Mesothelial cell of epicardium (in vitro differentiated cells): ENCODE data around the gene PAK4. TPM values are rescaled to one million over a fixed set of nuclear protein-coding genes. Genes with fewer than 3 reads are reported as not detected.

ENCODE experiments used
- DNase-seq, 2 experiments: peaks; one replicate each; pipeline ENCODE4 v3.0.0; 2021; ENCODE audit warnings: low spot score in 2 of 2; ENCODE audit not compliant: unreplicated experiment in 2 of 2
- H3K27ac Mint-ChIP-seq: 2 replicates; pipeline ENCODE4 v1.8.0; 2021; ENCODE audit warnings: mixed read lengths
- H3K27me3 Mint-ChIP-seq: 2 replicates; pipeline ENCODE4 v1.8.0; 2021; ENCODE audit warnings: low read depth, mixed read lengths
- H3K36me3 Mint-ChIP-seq: 2 replicates; pipeline ENCODE4 v1.8.0; 2021; ENCODE audit warnings: mixed read lengths
- H3K4me1 Mint-ChIP-seq: 2 replicates; pipeline ENCODE4 v1.8.0; 2021; ENCODE audit warnings: mixed read lengths
- H3K4me3 Mint-ChIP-seq: 2 replicates; pipeline ENCODE4 v1.8.0; 2021; ENCODE audit warnings: mild to moderate bottlenecking, moderate library complexity, mixed read lengths
- H3K9me3 Mint-ChIP-seq: 2 replicates; pipeline ENCODE4 v1.8.0; 2021; ENCODE audit warnings: mixed read lengths
- total RNA-seq: library from RNA; stranded (reverse); gene quantifications from 3 replicates; pipeline ENCODE4 v1.2.1, GENCODE V29; 2021
- TF ChIP-seq, protein P1 (sequence below): fragments of 200-600 bp; sonication (generic); IDR thresholded peaks from one replicate; pipeline ENCODE4 v1.5.0; 2021; ENCODE audit warnings: antibody characterized with exemption; ENCODE audit not compliant: unreplicated experiment

PAK4 gene
- total RNA-seq, 1 donor from 2014 or later: 102 TPM

DNA sequence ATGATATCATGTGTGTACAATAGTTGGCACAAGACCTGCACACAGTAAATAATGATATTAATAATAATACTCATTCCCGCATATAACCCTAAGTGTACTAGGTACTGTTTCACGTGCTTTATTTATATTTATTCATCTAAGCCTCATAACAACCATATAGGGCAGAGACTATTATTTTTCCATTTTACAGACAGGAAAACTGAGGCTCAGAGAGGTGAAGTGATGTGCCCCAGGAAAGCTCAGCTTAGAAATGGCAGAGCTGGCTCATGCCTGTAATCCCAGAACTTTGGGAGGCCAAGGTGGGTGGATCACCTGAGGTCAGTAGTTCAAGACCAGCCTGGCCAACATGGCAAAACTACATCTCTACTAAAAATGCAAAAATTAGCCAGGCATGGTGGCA lies 27.9 kb upstream of the PAK4 start:
- no peak overlapping the region for H3K27ac Mint-ChIP-seq
- no peaks in the 10 kb centered on the region for H3K4me1 Mint-ChIP-seq
- TF ChIP-seq, protein P1, sequence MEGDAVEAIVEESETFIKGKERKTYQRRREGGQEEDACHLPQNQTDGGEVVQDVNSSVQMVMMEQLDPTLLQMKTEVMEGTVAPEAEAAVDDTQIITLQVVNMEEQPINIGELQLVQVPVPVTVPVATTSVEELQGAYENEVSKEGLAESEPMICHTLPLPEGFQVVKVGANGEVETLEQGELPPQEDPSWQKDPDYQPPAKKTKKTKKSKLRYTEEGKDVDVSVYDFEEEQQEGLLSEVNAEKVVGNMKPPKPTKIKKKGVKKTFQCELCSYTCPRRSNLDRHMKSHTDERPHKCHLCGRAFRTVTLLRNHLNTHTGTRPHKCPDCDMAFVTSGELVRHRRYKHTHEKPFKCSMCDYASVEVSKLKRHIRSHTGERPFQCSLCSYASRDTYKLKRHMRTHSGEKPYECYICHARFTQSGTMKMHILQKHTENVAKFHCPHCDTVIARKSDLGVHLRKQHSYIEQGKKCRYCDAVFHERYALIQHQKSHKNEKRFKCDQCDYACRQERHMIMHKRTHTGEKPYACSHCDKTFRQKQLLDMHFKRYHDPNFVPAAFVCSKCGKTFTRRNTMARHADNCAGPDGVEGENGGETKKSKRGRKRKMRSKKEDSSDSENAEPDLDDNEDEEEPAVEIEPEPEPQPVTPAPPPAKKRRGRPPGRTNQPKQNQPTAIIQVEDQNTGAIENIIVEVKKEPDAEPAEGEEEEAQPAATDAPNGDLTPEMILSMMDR: no peak
- H3K4me3 Mint-ChIP-seq: no peak overlapping the region
- peaks cover 44% of the 10 kb centered on the region for H3K27me3 Mint-ChIP-seq
- no peaks in the 10 kb centered on the region for H3K36me3 Mint-ChIP-seq
- H3K9me3 Mint-ChIP-seq: no peaks in the 10 kb centered on the region
- DNase-seq: no peak

DNA sequence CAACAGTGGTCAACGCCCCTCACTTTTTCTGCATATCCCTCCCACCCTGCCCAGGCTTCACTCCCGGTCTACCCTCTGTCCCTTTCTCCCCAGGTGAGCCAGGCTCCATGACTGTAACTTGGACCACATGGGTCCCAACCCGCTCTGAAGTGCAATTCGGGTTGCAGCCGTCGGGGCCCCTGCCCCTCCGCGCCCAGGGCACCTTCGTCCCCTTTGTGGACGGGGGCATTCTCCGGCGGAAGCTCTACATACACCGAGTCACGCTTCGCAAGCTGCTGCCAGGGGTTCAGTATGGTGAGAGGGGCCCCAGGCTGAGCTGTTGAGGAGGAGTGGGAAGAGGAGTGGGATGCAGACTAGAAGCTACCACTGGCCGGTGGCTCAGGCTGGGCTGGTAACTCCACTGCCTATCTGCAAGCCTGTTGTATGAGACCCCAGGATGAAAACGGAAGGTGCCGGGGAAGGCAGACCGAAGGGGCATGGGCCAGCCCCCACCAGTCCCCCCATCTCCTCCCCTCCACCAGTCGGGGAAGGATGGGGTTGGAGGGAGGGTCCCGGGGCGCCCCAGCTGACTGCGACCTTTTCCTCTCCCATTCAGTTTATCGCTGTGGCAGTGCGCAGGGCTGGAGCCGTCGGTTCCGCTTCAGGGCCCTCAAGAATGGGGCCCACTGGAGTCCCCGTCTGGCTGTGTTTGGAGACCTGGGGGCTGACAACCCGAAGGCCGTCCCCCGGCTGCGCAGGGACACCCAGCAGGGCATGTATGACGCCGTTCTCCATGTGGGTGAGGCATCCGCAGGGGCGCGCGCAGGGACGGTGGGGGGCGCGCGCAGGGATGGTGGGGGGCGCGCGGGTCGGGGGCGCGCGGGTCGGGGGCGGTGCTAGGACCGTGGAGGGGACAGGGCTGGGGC lies 27.0 kb upstream of the PAK4 start:
- H3K4me3 Mint-ChIP-seq: no peak overlapping the region
- H3K9me3 Mint-ChIP-seq: no peaks in the 10 kb centered on the region
- TF ChIP-seq, protein P1: no peak
- no peak overlapping the region for H3K27ac Mint-ChIP-seq
- DNase-seq: no peak
- peaks cover 37% of the 10 kb centered on the region for H3K27me3 Mint-ChIP-seq
- H3K36me3 Mint-ChIP-seq: no peaks in the 10 kb centered on the region
- H3K4me1 Mint-ChIP-seq: no peaks in the 10 kb centered on the region

DNA sequence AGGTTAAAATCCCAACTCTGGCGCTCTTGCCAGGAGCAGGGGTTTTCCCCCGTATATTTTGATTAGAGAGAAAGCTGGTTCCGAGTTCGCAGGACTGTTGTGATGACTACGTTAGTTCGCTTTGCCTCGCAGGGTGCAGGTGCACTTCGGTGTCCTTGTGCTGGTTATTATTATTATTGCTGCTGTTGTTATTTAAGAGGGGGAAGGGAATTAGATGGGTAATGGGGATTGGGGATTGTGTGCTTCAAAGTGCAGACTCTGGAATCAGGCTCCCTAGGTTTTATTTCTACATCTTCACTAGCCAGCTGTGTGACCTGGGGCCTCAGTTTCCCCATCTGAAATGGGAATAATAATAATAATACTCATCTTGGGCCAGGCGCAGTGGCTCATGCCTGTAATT lies 26.2 kb upstream of the PAK4 start:
- no peak for DNase-seq
- no peaks in the 10 kb centered on the region for H3K4me1 Mint-ChIP-seq
- H3K4me3 Mint-ChIP-seq: no peak overlapping the region
- no peak overlapping the region for H3K27ac Mint-ChIP-seq
- H3K36me3 Mint-ChIP-seq: no peaks in the 10 kb centered on the region
- TF ChIP-seq, protein P1: no peak
- H3K27me3 Mint-ChIP-seq: peaks cover 31% of the 10 kb centered on the region
- no peaks in the 10 kb centered on the region for H3K9me3 Mint-ChIP-seq

DNA sequence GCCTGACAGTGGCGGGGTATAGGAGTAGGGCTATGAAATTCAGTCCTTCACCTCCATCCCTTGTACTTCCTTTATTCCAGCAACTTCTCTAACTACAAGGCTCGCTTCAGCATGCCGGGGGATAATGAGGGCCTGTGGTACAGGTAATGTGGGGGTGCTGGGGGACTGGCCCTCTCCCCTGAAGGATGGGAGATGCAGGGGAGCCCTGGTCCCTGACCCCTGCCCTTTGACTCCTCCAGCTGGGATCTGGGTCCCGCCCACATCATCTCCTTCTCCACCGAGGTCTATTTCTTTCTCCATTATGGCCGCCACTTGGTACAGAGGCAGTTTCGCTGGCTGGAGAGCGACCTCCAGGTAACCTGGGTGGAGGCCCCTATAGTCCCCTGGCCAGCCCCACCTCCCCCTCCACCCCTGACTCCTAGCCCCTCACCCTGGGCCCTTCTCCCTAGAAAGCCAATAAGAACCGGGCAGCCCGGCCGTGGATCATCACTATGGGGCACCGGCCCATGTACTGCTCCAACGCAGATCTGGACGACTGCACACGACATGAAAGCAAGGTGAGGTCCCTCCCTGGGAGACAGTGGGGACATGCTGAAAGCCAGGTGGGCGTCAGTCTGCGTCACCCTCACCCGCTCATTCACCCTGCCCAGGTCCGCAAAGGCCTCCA lies 25.0 kb upstream of the PAK4 start:
- TF ChIP-seq, protein P1: no peak
- H3K27me3 Mint-ChIP-seq: peaks cover 21% of the 10 kb centered on the region
- no peak overlapping the region for H3K4me3 Mint-ChIP-seq
- H3K27ac Mint-ChIP-seq: no peak overlapping the region
- H3K4me1 Mint-ChIP-seq: peaks cover 2% of the 10 kb centered on the region
- H3K9me3 Mint-ChIP-seq: no peaks in the 10 kb centered on the region
- no peaks in the 10 kb centered on the region for H3K36me3 Mint-ChIP-seq
- DNase-seq: no peak

DNA sequence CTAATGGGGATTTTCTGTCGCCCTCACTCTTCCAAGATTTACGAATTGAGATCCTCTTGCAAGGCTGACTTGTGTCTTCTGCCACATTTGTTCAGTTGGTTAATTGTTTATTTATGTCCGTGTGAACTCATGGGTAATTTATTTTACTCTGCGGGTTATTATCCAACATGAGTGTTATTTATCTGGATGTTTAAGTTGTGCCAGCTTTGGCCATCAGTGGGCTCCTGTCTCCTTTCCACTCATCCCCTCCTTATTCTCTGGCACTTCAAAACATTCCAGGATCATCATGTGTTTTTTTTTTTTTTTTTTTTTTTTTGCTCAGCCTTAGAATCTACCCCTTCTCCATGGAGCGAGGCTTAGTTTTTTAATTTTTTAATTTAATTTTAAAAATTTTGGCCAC lies 22.4 kb upstream of the PAK4 start:
- TF ChIP-seq, protein P1: no peak
- Mint-ChIP-seq H3K4me3 (no peak overlapping the region), H3K27ac (no peak overlapping the region), H3K27me3 (peaks cover 11% of the 10 kb centered on the region), H3K4me1 (peaks cover 2% of the 10 kb centered on the region), H3K9me3 (no peaks in the 10 kb centered on the region), H3K36me3 (no peaks in the 10 kb centered on the region)
- DNase-seq: no peak
